PC-9 (cell line): ENCODE data around the gene TDP1. TPM values are rescaled to one million over a fixed set of nuclear protein-coding genes. Genes with fewer than 3 reads are reported as not detected.
"Not testable (repeated sequence)": the region's sequence is repeated elsewhere in the genome, so short reads cannot be mapped to it uniquely, and the experiment has no call there.

Experiments
- BruUV-seq: library from RNA; stranded (reverse); fragments of 400-500 nt; replicated peaks from 2 replicates; lab custom pipeline; 2021; lab: Mats Ljungman, UMichigan
- CTCF ChIA-PET: fragments of 300-600 bp; sonication (Branson Sonifier 250); formaldehyde crosslinking; loops from one replicate; lab custom pipeline; 2022; ENCODE audit warnings: antibody characterized with exemption; lab: Charles Lee
- POLR2A ChIA-PET: fragments of 300-600 bp; sonication (Branson Sonifier 250); formaldehyde crosslinking; loops from one replicate; lab custom pipeline; 2022; ENCODE audit warnings: antibody characterized with exemption; ENCODE audit not compliant: unreplicated experiment; lab: Charles Lee
- DNase-seq, 2 experiments: peaks; one replicate each; pipeline versions ENCODE4 v3.0.0 to v3.0.0-alpha.2; 2015 to 2022; ENCODE audit warnings: mixed read lengths in 1 of 2
- H2AFZ ChIP-seq: fragments of 200-600 bp; sonication (generic); 2 replicates; pipeline ENCODE4 v1.8.1; 2017; ENCODE audit warnings: antibody characterized with exemption
- H3F3A ChIP-seq: fragments of 200-600 bp; sonication (generic); 2 replicates; pipeline ENCODE4 v1.8.1; 2017; ENCODE audit warnings: antibody characterized with exemption, mild to moderate bottlenecking, low read depth; ENCODE audit not compliant: insufficient read depth
- H3K27ac ChIP-seq: fragments of 200-600 bp; sonication (generic); 2 replicates; pipeline ENCODE4 v1.6.1; 2016; ENCODE audit warnings: mixed run types
- H3K27me3 ChIP-seq: fragments of 200-600 bp; sonication (generic); 2 replicates; pipeline ENCODE4 v1.6.1; 2016; ENCODE audit warnings: low read depth, mixed run types; ENCODE audit not compliant: insufficient read depth
- H3K36me3 ChIP-seq: fragments of 200-600 bp; sonication (generic); 2 replicates; pipeline ENCODE4 v1.6.1; 2016; ENCODE audit warnings: low read depth, mixed run types
- H3K4me1 ChIP-seq: fragments of 200-600 bp; sonication (generic); replicated peaks from 2 replicates; pipeline ENCODE4 v1.6.1; 2016; ENCODE audit warnings: mixed run types; ENCODE audit not compliant: insufficient read depth
- H3K4me2 ChIP-seq: fragments of 200-600 bp; sonication (generic); 2 replicates; pipeline ENCODE4 v1.6.1; 2017; ENCODE audit warnings: mixed run types
- H3K4me3 ChIP-seq: fragments of 200-600 bp; sonication (generic); 2 replicates; pipeline ENCODE4 v1.6.1; 2016; ENCODE audit warnings: mixed run types
- H3K79me2 ChIP-seq: fragments of 200-600 bp; sonication (generic); 2 replicates; pipeline ENCODE4 v1.6.1; 2017; ENCODE audit warnings: low read depth, mixed run types
- H3K9me2 ChIP-seq: fragments of 200-600 bp; sonication (generic); 2 replicates; pipeline ENCODE4 v1.8.1; 2017; ENCODE audit warnings: mild to moderate bottlenecking; ENCODE audit not compliant: insufficient read depth
- H3K9me3 ChIP-seq: fragments of 200-600 bp; sonication (generic); 2 replicates; pipeline ENCODE4 v1.8.1; 2016; ENCODE audit warnings: low read depth; ENCODE audit not compliant: insufficient read depth
- H4K20me1 ChIP-seq: fragments of 200-600 bp; sonication (generic); 2 replicates; pipeline ENCODE4 v1.8.1; 2017; ENCODE audit not compliant: insufficient read depth
- EZH2 ChIP-seq: fragments of 200-600 bp; sonication (generic); IDR thresholded peaks from 2 replicates; pipeline ENCODE4 v1.8.0; 2017; ENCODE audit warnings: antibody characterized with exemption, low read depth
- intact Hi-C: fragments of 100-400 bp; cut with micrococcal nuclease; formaldehyde crosslinking; loops from one replicate; pipeline ENCODE4 v1.10.0; 2022; ENCODE audit not compliant: unreplicated experiment
- total RNA-seq: library from RNA; stranded (reverse); gene quantifications from 2 replicates; pipeline ENCODE4 v1.2.3, GENCODE V29; 2021
- TF ChIP-seq, protein P1 (sequence below): fragments of 200-600 bp; sonication (generic); conservative IDR thresholded peaks from 2 replicates; pipeline ENCODE4 v1.6.1; 2017; ENCODE audit warnings: mixed run types, antibody characterized with exemption, mild to moderate bottlenecking, moderate library complexity

Gene TDP1
- total RNA-seq, 1 experiment from 2014 or later = 12.8 TPM

DNA sequence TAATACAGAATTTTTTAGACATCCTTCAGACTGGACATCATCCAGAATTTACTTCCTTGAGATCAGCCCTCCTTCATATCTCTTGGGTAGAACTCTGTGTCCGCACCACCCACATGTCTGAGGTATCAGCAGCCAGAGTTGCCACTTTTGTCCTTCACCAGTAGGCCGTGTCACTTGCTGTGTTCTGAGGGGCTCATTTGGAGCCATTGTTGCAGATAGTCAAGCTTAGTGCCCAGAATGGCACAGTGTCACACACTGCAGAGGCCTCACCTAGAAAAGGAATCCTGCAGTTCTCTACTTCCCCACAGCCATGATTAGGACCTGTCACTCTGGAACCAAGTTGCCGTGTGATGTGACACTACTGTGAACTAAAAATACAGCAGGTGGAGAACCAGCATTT is 69.2 kb downstream of the TDP1 start:
- Histone ChIP-seq H3K9me2 (no peaks in the 10 kb centered on the region), H4K20me1 (no peaks in the 10 kb centered on the region), H3F3A (no peaks in the 10 kb centered on the region), H3K4me1 (no peaks in the 10 kb centered on the region), H2AFZ (no peak overlapping the region), H3K27me3 (no peaks in the 10 kb centered on the region), H3K36me3 (no peaks in the 10 kb centered on the region), H3K4me3 (no peak overlapping the region), H3K4me2 (no peak overlapping the region), H3K27ac (no peak overlapping the region), H3K79me2 (no peaks in the 10 kb centered on the region), H3K9me3 (no peaks in the 10 kb centered on the region)
- intact Hi-C loops = no loop called here
- no peak for DNase-seq
- ChIA-PET POLR2A (no interaction called here), CTCF (no interaction called here)
- BruUV-seq = no TSS peak
- no peak for TF ChIP-seq EZH2
- TF ChIP-seq, protein P1, sequence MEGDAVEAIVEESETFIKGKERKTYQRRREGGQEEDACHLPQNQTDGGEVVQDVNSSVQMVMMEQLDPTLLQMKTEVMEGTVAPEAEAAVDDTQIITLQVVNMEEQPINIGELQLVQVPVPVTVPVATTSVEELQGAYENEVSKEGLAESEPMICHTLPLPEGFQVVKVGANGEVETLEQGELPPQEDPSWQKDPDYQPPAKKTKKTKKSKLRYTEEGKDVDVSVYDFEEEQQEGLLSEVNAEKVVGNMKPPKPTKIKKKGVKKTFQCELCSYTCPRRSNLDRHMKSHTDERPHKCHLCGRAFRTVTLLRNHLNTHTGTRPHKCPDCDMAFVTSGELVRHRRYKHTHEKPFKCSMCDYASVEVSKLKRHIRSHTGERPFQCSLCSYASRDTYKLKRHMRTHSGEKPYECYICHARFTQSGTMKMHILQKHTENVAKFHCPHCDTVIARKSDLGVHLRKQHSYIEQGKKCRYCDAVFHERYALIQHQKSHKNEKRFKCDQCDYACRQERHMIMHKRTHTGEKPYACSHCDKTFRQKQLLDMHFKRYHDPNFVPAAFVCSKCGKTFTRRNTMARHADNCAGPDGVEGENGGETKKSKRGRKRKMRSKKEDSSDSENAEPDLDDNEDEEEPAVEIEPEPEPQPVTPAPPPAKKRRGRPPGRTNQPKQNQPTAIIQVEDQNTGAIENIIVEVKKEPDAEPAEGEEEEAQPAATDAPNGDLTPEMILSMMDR = no peak

DNA sequence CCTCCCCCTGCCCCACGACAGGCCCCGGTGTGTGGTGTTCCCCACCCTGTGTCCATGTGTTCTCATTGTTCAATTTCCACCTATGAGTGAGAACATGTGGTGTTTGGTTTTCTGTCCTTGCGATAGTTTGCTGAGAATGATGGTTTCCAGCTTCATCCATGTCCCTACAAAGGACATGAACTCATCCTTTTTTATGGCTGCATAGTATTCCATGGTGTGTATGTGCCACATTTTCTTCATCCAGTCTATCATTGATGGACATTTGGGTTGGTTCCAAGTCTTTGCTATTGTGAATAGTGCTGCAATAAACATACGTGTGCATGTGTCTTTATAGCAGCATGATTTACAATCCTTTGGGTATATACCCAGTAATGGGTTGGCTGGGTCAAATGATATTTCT is 70.9 kb downstream of the TDP1 start:
- DNase-seq, H3K4me1 ChIP-seq, H3K4me3 ChIP-seq, H3K27me3 ChIP-seq, H3K9me2 ChIP-seq, H3K9me3 ChIP-seq, H3K4me2 ChIP-seq, H3F3A ChIP-seq, H4K20me1 ChIP-seq, intact Hi-C loops, H2AFZ ChIP-seq, POLR2A ChIA-PET, H3K79me2 ChIP-seq, BruUV-seq, H3K36me3 ChIP-seq, H3K27ac ChIP-seq, CTCF ChIA-PET: not testable (repeated sequence)

DNA sequence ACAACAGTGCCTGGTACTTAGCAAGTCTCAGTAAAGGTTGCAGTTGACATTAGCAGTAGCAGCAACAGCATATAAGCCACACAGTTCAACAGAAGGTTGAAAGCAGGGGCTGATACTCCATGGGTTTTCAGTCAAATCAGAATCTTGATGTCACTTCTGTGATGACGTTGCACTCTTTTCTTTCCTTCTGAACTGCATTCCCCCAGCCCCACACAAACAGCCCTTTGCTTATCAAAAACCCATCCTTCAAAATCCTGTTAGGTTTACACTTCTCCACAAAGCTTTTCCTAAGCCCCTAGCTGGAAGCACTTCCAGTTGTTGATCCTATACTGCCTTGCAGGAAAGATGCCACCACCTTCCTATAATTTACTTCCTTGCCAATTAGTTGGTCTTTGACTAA is 72.1 kb downstream of the TDP1 start:
- Histone ChIP-seq H3K27ac (no peak overlapping the region), H3K79me2 (no peaks in the 10 kb centered on the region), H3K4me3 (no peak overlapping the region), H3K36me3 (no peaks in the 10 kb centered on the region), H3K4me1 (no peaks in the 10 kb centered on the region), H3K4me2 (no peak overlapping the region), H2AFZ (no peak overlapping the region), H4K20me1 (no peaks in the 10 kb centered on the region), H3K27me3 (no peaks in the 10 kb centered on the region), H3K9me2 (no peaks in the 10 kb centered on the region), H3K9me3 (no peaks in the 10 kb centered on the region), H3F3A (no peaks in the 10 kb centered on the region)
- intact Hi-C loops = no loop called here
- TF ChIP-seq, protein P1 = no peak
- no peak for TF ChIP-seq EZH2
- CTCF ChIA-PET = no interaction called here
- no peak for DNase-seq
- POLR2A ChIA-PET = no interaction called here
- no TSS peak for BruUV-seq

DNA sequence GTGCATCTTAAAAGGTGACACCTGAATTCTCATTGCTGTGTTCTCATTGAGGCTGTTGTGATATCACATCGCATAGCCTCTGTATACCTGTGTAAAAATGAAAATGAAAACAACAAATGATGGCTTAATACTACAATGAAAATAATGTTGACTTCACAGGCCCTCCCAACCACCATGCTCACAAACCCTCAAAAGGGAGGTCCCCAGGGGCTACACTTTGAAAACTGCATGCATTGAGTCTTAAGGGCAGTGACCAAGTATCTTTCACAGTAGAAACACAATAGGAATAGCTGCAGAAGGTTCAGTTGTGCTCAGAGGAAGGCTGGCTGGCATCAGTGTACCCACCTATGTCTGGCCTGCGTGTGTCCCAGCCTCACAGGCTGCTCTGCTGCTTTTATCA is 78.4 kb downstream of the TDP1 start:
- TF ChIP-seq EZH2 = no peak
- TF ChIP-seq, protein P1 = no peak
- no peak overlapping the region for H3K4me3 ChIP-seq
- H3K4me2 ChIP-seq = no peak overlapping the region
- no peak overlapping the region for H3K27ac ChIP-seq
- H3F3A ChIP-seq = no peaks in the 10 kb centered on the region
- DNase-seq = no peak
- H3K4me1 ChIP-seq = no peaks in the 10 kb centered on the region
- no peaks in the 10 kb centered on the region for H3K79me2 ChIP-seq
- H4K20me1 ChIP-seq = no peaks in the 10 kb centered on the region
- intact Hi-C loops = no loop called here
- no peaks in the 10 kb centered on the region for H3K9me2 ChIP-seq
- ChIA-PET POLR2A (no interaction called here), CTCF (no interaction called here)
- BruUV-seq = no TSS peak
- H3K36me3 ChIP-seq = no peaks in the 10 kb centered on the region
- H2AFZ ChIP-seq = no peak overlapping the region
- no peaks in the 10 kb centered on the region for H3K9me3 ChIP-seq
- no peaks in the 10 kb centered on the region for H3K27me3 ChIP-seq
